ENCODE data around the gene AGPAT2.

DNA sequence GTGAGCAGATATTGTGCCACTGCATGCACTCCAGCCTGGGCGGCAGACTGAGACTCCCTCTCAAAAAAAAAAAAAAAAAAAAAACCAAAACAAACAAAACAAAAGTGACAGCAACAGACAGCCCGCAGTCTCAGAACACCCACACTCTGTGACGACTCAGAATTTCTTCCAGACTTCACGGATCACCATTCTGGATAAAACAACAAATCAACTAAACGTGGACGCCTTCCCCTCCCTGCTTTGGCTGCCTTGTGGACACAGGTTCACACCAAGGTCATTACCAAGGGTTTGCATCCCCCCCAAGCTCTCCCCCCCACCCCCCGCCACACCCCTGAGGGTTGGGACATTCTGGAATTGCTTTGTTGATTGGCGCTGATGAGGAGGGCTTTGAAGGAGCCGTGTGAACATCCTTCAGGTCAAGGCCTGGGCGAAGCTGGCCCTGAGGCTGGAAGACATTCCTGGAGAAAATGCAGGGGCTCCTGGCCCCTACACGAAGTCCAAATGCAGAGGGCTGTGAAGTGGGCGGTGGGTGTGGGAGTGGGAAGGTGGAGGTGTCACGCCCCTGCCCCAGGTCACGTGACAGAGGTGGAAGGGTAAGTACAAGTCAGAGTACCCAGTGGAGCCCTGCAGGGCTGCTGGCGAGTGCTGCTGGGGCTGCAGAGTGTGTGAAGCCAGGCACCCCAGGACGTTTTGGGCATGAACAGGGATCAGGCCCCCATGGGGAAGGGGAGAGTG is 45.4 kb upstream of the AGPAT2 start:
- TF ChIP-seq, protein P1, sequence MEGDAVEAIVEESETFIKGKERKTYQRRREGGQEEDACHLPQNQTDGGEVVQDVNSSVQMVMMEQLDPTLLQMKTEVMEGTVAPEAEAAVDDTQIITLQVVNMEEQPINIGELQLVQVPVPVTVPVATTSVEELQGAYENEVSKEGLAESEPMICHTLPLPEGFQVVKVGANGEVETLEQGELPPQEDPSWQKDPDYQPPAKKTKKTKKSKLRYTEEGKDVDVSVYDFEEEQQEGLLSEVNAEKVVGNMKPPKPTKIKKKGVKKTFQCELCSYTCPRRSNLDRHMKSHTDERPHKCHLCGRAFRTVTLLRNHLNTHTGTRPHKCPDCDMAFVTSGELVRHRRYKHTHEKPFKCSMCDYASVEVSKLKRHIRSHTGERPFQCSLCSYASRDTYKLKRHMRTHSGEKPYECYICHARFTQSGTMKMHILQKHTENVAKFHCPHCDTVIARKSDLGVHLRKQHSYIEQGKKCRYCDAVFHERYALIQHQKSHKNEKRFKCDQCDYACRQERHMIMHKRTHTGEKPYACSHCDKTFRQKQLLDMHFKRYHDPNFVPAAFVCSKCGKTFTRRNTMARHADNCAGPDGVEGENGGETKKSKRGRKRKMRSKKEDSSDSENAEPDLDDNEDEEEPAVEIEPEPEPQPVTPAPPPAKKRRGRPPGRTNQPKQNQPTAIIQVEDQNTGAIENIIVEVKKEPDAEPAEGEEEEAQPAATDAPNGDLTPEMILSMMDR (conservative IDR thresholded peaks at IDR 0.05 in 1 of 2, IDR thresholded peaks at IDR 0.05 in 1 of 2; ENCODE audit: low read depth in 1 of 2, low read length in 2 of 2): no peak
- no peak for TF ChIP-seq EZH2 (IDR thresholded peaks at IDR 0.05; ENCODE audit: low read length, missing control alignments)

Measured in fibroblast of lung (primary cell).